NCI-H2227 (cell line): Measurements from ENCODE around the gene RBKS.
A peak's percentile ranks its signal among the peaks of the same experiment; 100 is the strongest.

Experiments used
- DNase-seq: peaks from one replicate; lab custom pipeline; 2025; ENCODE audit not compliant: unreplicated experiment; lab: John Stamatoyannopoulos, UW

The RBKS gene

DNA sequence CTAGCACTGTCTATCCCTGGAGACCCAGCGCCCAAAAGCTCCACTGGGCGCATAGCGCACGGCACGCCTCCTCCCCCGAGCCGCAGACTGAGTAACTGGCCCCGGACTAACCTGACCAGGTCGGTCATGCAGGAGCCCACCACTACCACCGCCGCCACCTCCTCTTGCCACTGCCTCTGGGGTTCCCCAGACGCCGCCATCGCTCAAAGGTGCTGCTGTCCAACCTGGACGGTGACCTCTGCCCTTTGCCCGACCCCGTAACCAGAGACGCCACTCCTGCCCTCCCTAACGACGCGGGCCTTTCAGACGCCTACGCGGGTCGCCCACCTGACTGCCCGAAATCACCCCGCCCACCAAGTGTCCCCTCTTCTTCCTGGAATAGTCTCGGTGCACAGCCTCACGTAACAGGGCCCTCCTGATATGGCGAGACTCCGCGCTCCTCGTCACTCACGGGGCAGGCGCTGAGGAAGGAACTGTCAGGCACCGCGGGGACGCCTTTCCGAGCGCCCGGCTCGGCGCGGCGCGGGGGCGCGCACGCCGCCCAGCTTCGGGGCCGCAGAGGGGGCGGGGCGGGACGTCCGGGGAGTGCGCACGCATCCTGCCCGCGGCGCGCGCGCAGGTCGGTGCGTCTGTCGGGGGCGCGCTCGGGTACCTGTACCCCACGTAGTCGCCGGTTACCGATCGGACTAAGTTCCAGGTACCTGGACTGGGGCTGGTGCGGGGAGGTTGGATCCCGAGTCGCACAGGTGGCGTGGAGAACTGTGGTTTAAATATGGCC is at the start of gene RBKS, which contains the start of gene BABAM2:
RBKS (minus strand) TSS at position 242 of the 778 bp plus-strand sequence; CDS start at position 200, 42 bp downstream.
BABAM2 (plus strand) TSS at position 584 of the 778 bp plus-strand sequence. CDS start 3,828 bp downstream, outside the sequence.
- peak; percentile 95 for DNase-seq

DNA sequence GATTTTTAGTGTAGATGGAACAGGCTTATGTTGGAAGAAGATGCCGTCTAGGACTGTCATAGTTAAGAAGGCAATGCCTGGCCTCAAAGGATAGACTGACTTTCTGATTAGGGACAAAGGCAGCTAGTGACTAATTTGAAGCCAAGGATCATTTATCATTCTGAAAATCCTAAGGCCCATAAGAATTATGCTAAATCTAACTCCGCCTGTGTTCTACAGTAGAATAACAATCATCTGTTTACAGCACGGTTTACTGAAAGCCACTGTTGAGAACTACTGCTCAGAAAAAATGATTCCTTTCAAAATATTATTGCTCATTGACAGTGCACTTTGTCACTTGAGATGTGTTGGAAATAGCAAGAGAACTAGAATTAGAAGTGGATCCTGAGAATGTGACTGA is 44.8 kb upstream of the RBKS start:
- no peak for DNase-seq

DNA sequence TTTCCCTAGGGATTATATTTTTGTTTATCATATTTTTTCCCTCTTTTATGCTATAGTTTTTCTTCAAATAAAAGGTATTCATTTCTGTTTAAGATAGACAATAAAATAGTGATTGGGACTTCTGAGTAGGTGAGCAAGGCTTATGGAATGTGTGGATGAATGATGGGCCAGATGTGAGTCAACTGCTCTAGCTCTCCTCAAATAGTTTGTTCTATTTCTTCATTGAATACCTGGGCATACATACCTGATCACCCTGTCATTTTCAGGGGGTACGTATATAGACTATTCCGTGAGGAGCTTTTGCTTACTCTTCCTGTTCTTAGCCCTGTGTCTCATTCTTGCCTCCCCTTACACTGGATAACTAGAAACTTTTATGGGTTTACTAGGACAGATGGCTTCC is 42.2 kb upstream of the RBKS start:
- DNase-seq: no peak

DNA sequence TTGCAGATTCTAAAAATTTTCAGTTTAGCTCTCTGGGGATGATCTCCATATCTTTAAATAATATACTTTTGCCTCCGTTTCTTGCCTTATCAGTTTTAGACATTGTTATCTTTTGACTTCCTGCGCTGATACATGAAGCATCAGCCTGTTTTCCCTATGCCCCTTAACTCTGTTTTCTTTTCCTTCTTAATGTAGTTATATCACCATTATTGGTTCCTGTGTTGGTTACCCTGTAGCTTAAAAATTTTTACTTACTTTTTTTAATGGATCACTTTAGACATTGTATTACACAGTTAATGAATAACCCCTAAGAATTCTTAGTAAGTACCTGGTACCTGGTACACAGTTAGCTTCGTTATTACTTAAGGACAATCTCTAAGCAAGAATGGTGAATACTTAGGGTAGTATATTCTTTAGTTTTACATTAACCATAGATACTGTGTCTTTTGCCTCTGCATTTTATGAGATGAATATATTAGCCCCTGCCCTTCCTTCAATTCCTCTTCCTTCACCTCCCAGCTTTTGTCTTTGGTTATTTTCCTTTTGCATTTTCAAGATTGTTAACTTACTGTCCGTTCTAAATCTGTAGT is 41.3 kb upstream of the RBKS start:
- no peak for DNase-seq

- DNase-seq: no peak
Measured at GRCh38 chr2:27929916-27930486, 39.8 kb upstream of the RBKS start.

- DNase-seq: no peak
Measured at GRCh38 chr2:27925766-27926472, 35.7 kb upstream of the RBKS start.

GRCh38 chr2:27922842-27923241 is 32.7 kb upstream of the RBKS start:
- no peak for DNase-seq

DNA sequence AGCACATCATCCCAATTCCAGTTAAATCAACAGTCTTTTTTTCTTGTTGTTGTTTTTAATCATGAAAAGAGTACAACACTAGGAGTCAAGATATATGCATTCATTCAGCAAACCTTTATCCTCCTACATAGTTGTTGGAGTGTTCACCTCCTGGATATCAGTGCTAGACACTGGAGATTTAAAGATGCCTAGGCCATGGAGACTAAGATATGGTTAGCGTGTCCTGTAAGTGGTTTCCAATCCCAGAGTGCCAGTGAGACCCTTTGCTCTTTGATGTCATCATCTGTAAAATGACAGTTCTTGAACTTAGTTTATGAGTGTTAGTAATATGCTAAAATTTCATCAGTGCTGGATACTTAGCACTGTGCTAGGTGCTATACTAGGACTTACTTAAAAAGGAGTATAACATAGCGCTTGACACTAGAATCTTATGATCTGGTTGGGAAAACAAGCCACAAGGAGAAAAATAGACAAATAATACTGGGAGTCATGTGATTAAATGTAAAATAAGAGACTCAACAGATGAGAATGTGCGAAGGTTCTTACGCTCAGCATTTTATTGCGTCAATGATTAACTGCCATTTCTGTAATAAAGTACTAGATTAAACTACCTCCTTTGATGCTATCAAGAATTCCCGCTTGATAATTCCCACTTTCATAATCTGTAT is 31.8 kb upstream of the RBKS start:
- DNase-seq: no peak

DNA sequence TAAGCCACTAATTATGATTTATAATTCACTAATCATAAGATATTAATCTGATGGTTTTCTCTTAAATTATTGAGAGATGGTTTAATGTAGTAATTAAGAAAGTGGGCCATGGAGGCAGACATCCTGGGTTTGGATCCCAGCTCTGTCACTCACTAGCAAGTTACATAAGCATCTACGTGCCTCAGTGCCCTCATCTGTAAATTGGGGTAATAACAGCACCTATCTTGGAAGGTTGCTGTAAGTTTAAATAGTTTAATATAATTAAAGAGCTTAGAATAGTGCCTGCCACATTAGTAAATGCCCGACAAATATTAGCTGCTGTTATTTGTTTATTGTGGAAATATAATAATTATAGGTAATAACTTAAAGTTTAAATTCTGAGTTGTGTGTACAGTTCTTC is 31.2 kb upstream of the RBKS start:
- DNase-seq: no peak

DNA sequence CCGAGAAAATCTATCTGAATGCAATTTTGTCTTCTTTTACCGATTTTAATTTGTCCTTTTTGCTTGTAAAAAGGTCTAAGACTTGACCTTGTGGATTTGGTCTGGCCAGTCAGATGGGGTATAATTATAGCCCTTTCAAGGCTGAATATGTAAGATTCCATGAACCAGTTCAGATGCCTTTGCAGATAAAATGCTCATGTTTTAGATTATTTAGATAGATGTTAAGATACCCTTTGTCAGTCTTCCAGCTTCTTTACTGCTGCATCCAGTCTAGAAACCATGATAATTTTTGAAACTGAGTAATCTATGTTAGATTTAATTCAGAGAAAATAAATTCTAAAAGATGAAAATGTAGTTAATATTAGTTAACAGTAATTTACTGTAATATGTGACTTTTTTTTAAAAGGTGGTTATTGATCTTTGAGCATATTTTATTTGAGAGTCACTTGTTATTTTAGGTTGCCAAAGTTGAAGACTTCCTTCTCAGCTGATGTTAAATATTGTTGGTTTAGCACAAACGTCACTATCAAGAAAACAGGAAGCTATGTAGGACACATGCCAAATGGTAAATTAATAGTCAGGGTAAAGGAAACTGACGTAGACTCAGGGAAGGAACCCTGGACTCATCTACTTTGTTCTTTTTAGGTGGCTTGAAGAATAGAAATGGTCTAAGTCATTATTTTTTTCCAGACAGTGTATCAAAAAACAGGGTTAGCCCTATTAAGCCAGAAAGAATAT is 30.1 kb upstream of the RBKS start:
- DNase-seq: peak; percentile 6

GRCh38 chr2:27916293-27916995 is 26.3 kb upstream of the RBKS start:
- DNase-seq: no peak

DNA sequence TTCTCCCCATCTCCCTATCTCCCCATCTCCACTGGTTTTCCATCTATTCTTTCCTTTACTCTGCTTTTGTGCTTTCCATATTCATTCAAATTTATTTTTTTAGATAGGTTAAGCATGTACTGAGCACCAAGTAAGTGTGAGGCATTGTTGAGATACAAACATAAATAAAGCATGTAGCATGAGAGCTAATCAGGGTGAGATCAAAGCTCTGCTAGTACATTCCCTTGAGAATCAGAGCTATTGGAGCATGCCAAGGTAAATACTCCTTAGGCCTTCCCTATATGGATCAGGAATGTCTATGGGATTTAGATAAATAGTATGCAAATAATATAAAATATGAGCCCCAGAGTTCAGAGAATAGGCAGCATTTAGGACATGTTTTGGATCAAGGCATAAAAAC is 25.7 kb upstream of the RBKS start:
- DNase-seq: no peak

DNA sequence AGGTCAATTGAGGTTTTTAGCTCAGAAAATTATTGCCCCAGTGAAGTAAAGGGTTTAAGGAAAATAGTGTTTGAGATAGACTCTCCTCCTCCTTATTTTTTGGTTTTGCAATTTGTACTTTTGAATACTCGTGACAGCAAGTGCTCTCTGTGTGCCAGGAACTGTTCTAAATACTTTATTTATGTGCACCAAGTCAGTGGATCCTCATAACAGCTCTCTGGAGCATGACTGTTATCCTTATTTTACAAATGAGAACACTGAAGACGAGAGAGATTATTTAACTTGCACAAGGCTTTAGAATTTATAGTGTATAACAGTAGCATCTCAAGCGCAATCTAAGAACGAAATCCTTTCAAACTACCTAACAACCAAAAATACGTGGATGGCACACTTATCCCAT is 25.0 kb upstream of the RBKS start:
- no peak for DNase-seq

DNA sequence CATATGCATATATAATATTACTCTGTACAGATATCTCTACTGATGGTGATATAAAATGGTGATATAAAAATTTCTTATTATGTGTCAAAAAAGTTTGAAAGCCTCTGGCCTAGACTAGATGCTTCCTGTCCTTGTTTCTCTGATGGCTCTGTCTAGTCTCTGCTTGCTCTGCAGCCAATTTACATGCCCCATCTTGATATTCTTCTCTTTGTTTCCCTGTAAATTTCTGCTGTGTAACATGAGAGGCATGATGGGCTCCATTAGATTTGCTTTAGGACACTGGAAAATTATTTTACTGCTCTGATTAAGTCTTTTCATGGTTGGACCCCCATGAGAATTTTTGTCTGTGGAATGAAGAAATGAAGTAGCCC is 24.6 kb upstream of the RBKS start:
- no peak for DNase-seq

- DNase-seq: no peak
Measured at GRCh38 chr2:27914041-27914804, 24.0 kb upstream of the RBKS start.

DNA sequence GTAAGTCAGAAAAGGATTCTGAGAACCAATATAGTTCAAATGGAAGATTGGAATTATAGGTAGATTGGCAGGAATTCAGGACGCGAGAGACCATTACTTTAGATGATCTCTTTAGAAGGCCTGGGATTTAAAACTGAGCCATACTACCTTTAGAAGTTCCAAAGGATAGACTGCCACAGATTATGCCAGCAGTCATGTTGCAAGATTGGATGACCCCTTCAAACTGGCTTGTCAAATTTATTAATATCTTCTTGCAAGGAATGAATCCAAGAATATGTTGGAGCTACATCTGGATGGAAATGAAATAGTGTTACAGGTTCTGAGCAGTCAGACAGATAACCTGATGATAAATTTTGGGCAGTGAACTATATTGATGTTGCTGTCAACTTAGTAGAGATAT is 22.3 kb upstream of the RBKS start:
- DNase-seq: no peak

DNA sequence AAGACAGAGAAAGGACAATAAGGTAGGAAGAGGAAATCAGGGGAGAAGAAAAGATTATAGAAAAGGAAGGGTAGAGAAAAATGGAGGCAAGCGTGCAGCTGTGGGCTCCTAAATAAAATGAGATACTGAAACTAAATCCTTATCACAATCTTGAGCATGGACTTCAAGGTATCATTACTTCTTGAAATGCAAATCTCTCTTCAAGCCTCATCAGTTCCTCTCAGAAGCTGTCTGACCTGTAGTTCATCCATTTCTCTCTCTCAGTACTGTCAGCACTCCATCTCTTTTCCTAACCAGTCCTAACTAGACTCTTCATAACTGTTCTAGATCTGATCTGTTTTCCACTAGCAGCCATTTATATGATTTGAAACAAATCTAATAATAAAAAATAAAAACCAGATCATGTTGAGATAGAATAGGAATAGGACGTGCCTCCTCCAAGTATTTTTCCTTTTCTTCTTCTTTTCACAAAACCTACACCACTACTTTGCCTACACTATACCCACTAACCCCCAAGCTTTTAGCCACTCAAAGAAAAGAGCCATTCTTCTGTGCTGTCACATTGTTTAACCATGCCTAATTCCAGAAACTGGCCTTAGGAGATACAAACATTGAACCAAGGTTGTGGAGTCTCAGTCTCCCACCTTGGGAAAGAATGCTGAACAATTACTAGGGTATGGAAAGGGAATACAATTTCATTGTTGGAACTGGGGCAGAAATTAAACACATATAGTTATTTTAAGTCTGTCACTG is 21.4 kb upstream of the RBKS start:
- no peak for DNase-seq

DNA sequence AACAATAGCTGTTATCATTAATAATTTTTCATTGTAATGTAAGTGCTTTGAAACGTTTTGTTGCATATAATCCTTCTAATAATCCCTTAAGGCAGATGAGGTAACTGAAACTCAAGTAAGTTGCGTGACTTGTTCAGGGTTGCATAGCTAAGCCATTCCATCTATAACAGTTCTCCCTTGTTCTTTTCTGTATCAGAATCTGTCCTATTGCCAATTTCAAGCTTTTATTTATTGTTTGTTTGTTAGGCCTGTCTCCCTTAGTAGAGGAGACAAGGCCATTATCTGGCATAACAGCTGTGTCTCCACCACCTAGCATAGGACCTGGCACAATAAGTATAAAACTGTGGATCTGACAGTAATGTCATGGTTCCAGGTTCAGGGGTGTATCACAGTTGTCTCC is 19.7 kb upstream of the RBKS start:
- no peak for DNase-seq
